Kidney epithelial cell (primary cell): ENCODE data around the gene ALG9. TPM values are rescaled to one million over a fixed set of nuclear protein-coding genes. Genes with fewer than 3 reads are reported as not detected.
A peak's percentile ranks its signal among the peaks of the same experiment; 100 is the strongest.

ENCODE experiments used
- DNase-seq: peaks from one replicate; pipeline ENCODE4 v3.0.0-alpha.2; 2010; ENCODE audit warnings: low read depth
- H3K27me3 ChIP-seq: 2 replicates; pipeline ENCODE4 v1.6.0; 2011; ENCODE audit warnings: low read length; ENCODE audit not compliant: control insufficient read depth, insufficient read depth
- H3K36me3 ChIP-seq: 2 replicates; pipeline ENCODE4 v1.5.1; 2011; ENCODE audit warnings: low read length; ENCODE audit not compliant: control insufficient read depth, insufficient read depth
- H3K4me3 ChIP-seq: 2 replicates; pipeline ENCODE4 v1.5.1; 2011; ENCODE audit warnings: low read depth, mild to moderate bottlenecking, control low read depth, low read length
- CTCF ChIP-seq: IDR thresholded peaks from 2 replicates; pipeline ENCODE4 v1.5.1; 2011; ENCODE audit warnings: mild to moderate bottlenecking, moderate library complexity, low read length, control low read depth, inconsistent platforms; ENCODE audit not compliant: insufficient read depth, poor library complexity, severe bottlenecking
- total RNA-seq: library from RNA; depleted of rRNA; stranded (reverse); fragments of >200 nt; gene quantifications from 2 replicates; pipeline ENCODE4 v1.2.3, GENCODE V29; 2015

Gene ALG9
- total RNA-seq, 1 donor from 2014 or later = 33.8 TPM

- H3K4me3 ChIP-seq = no peak overlapping the region
- no peaks in the 10 kb centered on the region for H3K27me3 ChIP-seq
- H3K36me3 ChIP-seq = no peaks in the 10 kb centered on the region
- no peak for DNase-seq
- no peak for TF ChIP-seq CTCF
Observed at GRCh38 chr11:111916768-111917167, 45.4 kb upstream of the ALG9 start.

GRCh38 chr11:111913997-111914396, 42.6 kb upstream of the ALG9 start:
- H3K27me3 ChIP-seq = no peaks in the 10 kb centered on the region
- no peak for TF ChIP-seq CTCF
- H3K4me3 ChIP-seq = no peak overlapping the region
- no peaks in the 10 kb centered on the region for H3K36me3 ChIP-seq
- no peak for DNase-seq

GRCh38 chr11:111913031-111913861, 41.9 kb upstream of the ALG9 start:
- no peaks in the 10 kb centered on the region for H3K27me3 ChIP-seq
- no peak for DNase-seq
- TF ChIP-seq CTCF = no peak
- H3K36me3 ChIP-seq = no peaks in the 10 kb centered on the region
- H3K4me3 ChIP-seq = no peak overlapping the region

- DNase-seq = no peak
- H3K4me3 ChIP-seq = no peak within 1 kb of the TSS
- no peaks in the 10 kb centered on the region for H3K27me3 ChIP-seq
- TF ChIP-seq CTCF = no peak
- no peaks in the 10 kb centered on the region for H3K36me3 ChIP-seq
Observed at GRCh38 chr11:111912535-111912934, 41.2 kb upstream of the ALG9 start, which contains the start of gene HSPB2. Gene HSPB2, plus strand, starts transcription at chr11:111912734. Its CDS starts 96 bp downstream, at chr11:111912830.

- no peak for TF ChIP-seq CTCF
- Histone ChIP-seq H3K36me3 (no peaks in the 10 kb centered on the region), H3K27me3 (no peaks in the 10 kb centered on the region), H3K4me3 (no peak within 1 kb of the TSS)
- DNase-seq = peak; percentile 99
Observed at GRCh38 chr11:111911563-111912401, 40.4 kb upstream of the ALG9 start, which contains the start of gene CRYAB. Gene CRYAB, minus strand, starts transcription at chr11:111911770. Its CDS starts 46 bp downstream, at chr11:111911724.
